ENCODE results near the gene PSMA6. TPM values are rescaled to one million over a fixed set of nuclear protein-coding genes. Genes with fewer than 3 reads are reported as not detected.

Gene PSMA6
- total RNA-seq, 4 donors from 2014 or later: 62.7 to 175 (median 102) TPM

DNA sequence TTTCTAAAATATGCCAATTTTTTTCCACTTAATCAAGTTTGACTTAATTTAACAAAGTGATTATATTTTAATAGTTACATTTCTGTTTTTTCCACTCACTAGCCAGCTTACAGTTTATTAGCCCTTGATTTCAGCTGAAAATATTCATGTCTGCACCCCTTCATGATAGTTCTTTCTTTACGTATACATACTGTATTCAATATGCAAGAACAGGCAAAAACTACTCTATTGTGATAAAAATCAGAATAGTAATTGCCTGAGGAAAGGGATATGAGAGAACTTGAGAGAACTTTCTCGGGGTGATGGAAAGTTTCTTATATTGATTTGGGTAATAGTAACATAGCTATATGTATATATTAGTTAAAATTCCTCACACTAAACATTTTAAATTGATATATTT lies 17.4 kb upstream of the PSMA6 start:
- intact Hi-C loops (cut with DNase I; ENCODE audit: low total_unique reads): no loop called here
- TF ChIP-seq, protein P1, sequence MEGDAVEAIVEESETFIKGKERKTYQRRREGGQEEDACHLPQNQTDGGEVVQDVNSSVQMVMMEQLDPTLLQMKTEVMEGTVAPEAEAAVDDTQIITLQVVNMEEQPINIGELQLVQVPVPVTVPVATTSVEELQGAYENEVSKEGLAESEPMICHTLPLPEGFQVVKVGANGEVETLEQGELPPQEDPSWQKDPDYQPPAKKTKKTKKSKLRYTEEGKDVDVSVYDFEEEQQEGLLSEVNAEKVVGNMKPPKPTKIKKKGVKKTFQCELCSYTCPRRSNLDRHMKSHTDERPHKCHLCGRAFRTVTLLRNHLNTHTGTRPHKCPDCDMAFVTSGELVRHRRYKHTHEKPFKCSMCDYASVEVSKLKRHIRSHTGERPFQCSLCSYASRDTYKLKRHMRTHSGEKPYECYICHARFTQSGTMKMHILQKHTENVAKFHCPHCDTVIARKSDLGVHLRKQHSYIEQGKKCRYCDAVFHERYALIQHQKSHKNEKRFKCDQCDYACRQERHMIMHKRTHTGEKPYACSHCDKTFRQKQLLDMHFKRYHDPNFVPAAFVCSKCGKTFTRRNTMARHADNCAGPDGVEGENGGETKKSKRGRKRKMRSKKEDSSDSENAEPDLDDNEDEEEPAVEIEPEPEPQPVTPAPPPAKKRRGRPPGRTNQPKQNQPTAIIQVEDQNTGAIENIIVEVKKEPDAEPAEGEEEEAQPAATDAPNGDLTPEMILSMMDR (IDR thresholded peaks at IDR 0.05): no peak
- no peak for TF ChIP-seq POLR2A (IDR thresholded peaks at IDR 0.05)
- 87 to 90% methylated on average over 2 of the region's 2 CpGs for WGBS, 2 donors

DNA sequence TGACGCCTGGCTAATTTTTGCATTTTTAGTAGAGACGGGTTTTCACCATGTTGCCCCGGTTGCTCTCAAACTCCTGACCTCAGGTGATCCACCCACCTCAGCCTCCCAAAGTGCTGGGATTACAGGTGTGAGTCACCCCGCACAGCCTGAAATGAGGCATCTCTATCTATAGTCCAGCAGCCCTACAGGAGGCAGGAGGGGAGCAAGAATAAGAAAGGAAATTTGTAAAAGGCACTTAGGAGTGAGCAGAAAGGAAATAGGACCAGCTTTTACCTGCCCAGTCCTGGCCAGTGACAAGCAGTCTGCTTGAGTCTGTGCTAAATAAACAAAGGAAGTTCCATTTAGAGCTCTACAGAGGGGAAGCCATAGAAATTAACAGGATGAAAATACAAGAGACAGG lies 15.0 kb upstream of the PSMA6 start:
- TF ChIP-seq, protein P1 (IDR thresholded peaks at IDR 0.05): no peak
- TF ChIP-seq POLR2A (IDR thresholded peaks at IDR 0.05): no peak

More for the DNA sequence above, 17.4 kb upstream of the PSMA6 start:
- H3K4me3 ChIP-seq (ENCODE audit: low read depth, poor library complexity, severe bottlenecking): no peak overlapping the region
- DNase-seq (ENCODE audit: low spot score in 2 of 2): no peak

DNA sequence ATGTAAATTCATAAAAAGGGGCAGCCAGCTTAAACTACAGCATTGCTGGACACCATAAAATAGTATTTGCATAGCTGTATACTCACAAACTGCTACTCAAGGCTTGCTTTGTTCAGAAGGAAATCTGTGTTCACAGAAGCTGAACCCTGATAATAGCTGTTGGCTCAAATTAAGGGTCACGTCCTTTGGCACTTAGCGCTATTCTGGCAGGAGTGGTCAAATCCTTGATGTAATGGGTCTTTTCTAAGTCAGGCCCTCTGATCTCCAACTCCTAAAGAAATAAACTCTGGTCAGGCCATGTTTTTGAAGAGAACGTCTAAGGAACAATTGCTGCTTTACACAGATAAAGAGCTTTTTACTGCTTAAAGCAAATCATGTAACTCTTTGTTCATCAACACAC lies 12.8 kb upstream of the PSMA6 start:
- TF ChIP-seq, protein P1 (IDR thresholded peaks at IDR 0.05): no peak
- TF ChIP-seq POLR2A (IDR thresholded peaks at IDR 0.05): no peak
- WGBS, 2 donors: 82 to 86% methylated on average over 3 of the region's 3 CpGs
- intact Hi-C loops (cut with DNase I; ENCODE audit: low total_unique reads): no loop called here
- DNase-seq (ENCODE audit: low spot score in 2 of 2): no peak
- H3K4me3 ChIP-seq (ENCODE audit: low read depth, poor library complexity, severe bottlenecking): no peak overlapping the region

More for the DNA sequence above, 15.0 kb upstream of the PSMA6 start:
- intact Hi-C loops (cut with DNase I; ENCODE audit: low total_unique reads): no loop called here
- 95 to 98% methylated on average over 4 of the region's 4 CpGs for WGBS, 2 donors
- H3K4me3 ChIP-seq (ENCODE audit: low read depth, poor library complexity, severe bottlenecking): no peak overlapping the region
- no peak for DNase-seq (ENCODE audit: low spot score in 2 of 2)

DNA sequence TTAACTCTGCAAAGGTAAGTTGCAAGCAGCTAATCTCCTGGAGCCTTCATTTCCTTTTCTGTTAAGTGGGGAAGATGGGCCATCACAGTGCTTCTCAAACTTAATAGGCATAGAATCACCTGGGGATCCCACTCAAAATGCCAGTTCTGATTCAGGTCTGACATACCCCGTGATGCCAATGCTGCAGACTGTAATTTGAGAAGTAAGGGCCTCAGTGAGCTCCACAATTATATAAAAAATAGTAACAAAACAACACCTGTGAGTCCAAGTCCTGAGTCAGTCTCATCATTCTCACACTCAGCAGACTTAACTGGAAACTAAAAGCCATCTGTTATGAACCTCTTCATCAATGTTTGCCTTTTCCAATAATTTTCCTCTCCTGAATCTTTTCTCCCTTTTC lies 10.8 kb upstream of the PSMA6 start:
- H3K4me3 ChIP-seq (ENCODE audit: low read depth, poor library complexity, severe bottlenecking): no peak overlapping the region
- DNase-seq (ENCODE audit: low spot score in 2 of 2): no peak
- 95% methylated on average over 1 of the region's 1 CpG for WGBS, 2 donors
- intact Hi-C loops (cut with DNase I; ENCODE audit: low total_unique reads): no loop called here
- TF ChIP-seq, protein P1 (IDR thresholded peaks at IDR 0.05): no peak
- TF ChIP-seq POLR2A (IDR thresholded peaks at IDR 0.05): no peak

DNA sequence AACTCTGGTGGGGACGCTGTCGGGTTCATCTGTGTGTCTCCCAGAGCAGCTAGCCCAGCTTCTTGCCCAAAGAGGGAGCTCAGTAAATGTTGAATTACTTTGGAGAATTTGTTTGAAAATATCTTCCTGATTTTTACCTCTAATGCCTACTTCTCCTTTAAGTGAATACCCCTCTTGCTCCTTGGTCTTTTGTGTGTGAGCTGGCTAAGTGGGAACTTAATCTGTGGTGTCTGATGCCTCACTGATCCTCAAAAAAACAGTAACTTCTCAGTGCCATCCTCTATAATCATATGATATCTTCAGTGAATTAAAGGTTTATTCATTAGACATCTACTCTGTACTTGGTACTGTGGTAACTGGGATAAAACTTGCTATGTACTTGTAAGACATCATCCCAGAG lies 7.7 kb upstream of the PSMA6 start:
- TF ChIP-seq POLR2A (IDR thresholded peaks at IDR 0.05): no peak
- TF ChIP-seq, protein P1 (IDR thresholded peaks at IDR 0.05): no peak
- WGBS, 2 donors: 91 to 92% methylated on average over 2 of the region's 2 CpGs
- no peak for DNase-seq (ENCODE audit: low spot score in 2 of 2)
- intact Hi-C loops (cut with DNase I; ENCODE audit: low total_unique reads): no loop called here
- no peak overlapping the region for H3K4me3 ChIP-seq (ENCODE audit: low read depth, poor library complexity, severe bottlenecking)
